Measurements from ENCODE around the gene SLC24A3.

Gene SLC24A3

GRCh38 chr20:19520261-19520660 is 307.8 kb downstream of the SLC24A3 start:
- H4K91ac ChIP-seq (ENCODE audit: low read depth, low read length): no peak overlapping the region
- H4K12ac ChIP-seq (ENCODE audit: low read depth, low read length): no peak overlapping the region
- no peak overlapping the region for H3K4me2 ChIP-seq (ENCODE audit: low read length)
- no peaks in the 10 kb centered on the region for H3K79me2 ChIP-seq (ENCODE audit: control insufficient read depth, insufficient read depth, low read length, poor library complexity)
- no peak overlapping the region for H3K9ac ChIP-seq (ENCODE audit: low read length)
- H3K27ac ChIP-seq (ENCODE audit: low read depth, low read length): no peak overlapping the region
- no peak overlapping the region for H3K14ac ChIP-seq (ENCODE audit: low read length)
- WGBS (ENCODE audit: extremely low coverage, insufficient coverage, insufficient read length): no CpG with 5 or more reads among the region's 7 CpGs
- H4K8ac ChIP-seq (ENCODE audit: low read depth, low read length): no peak overlapping the region
- no peaks in the 10 kb centered on the region for H3K79me1 ChIP-seq (ENCODE audit: low read length)
- no peak overlapping the region for H2BK12ac ChIP-seq (ENCODE audit: low read length)
- H2AK5ac ChIP-seq (ENCODE audit: low read length): no peak overlapping the region
- H3K9me3 ChIP-seq (ENCODE audit: insufficient read depth, low read depth, low read length): peaks cover 3% of the 10 kb centered on the region
- H2BK5ac ChIP-seq (ENCODE audit: low read depth, low read length, poor library complexity): no peak overlapping the region
- H3K23ac ChIP-seq (ENCODE audit: low read length): no peak overlapping the region
- H3K27me3 ChIP-seq (ENCODE audit: insufficient read depth, low read length): no peaks in the 10 kb centered on the region
- no peak for DNase-seq
- no peak overlapping the region for H2BK120ac ChIP-seq (ENCODE audit: insufficient read depth, low read length, poor library complexity)
- no peak overlapping the region for H3K4me3 ChIP-seq (ENCODE audit: low read depth, low read length)
- H2AFZ ChIP-seq (ENCODE audit: insufficient read depth, low read length, poor library complexity): no peak overlapping the region
- H3K4ac ChIP-seq (ENCODE audit: low read depth, low read length): no peak overlapping the region
- H3K18ac ChIP-seq (ENCODE audit: low read length): no peak overlapping the region
- no peaks in the 10 kb centered on the region for H3K36me3 ChIP-seq (ENCODE audit: control insufficient read depth in 1 of 2, insufficient read depth in 2 of 2, low read length in 2 of 2)
- no peaks in the 10 kb centered on the region for H3K4me1 ChIP-seq (ENCODE audit: control insufficient read depth in 1 of 2, insufficient read depth in 2 of 2, low read length in 2 of 2)

DNA sequence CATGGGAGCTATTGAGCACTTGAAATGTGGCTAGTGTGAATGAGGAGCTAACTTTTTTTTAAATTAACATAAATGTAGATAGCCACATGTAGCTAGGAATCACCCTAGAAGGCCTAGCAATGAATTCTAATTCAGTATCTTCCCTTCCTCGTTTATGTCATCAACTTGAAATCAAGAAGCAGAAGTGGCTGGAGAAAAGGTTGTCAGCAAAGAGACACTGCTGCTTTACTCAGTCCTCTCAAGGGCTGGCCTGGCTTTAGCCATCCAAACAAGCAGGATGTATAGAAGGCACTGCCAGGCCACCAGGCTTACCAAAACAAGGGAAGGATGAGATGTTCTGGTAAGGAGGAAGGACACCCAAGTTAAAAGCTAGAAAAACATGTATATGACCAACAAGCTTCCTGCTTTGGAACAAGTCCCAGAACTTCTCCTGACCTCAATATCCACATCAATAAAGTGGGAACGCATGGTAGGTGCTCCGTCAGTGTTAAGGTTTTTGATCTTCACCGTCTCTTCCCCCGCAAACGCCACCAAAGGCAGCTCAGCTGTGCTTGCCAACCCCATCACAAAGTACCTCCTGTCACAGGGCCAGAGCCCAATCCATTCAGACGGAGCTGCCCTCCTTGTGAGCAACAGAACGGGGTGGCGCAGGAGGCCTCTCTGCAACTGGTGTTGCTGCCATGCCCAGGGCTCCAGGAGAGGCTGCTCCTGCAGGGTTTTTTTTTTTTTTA is 309.8 kb downstream of the SLC24A3 start:
- no peaks in the 10 kb centered on the region for H3K79me1 ChIP-seq (ENCODE audit: low read length)
- no peak overlapping the region for H3K14ac ChIP-seq (ENCODE audit: low read length)
- no peak overlapping the region for H4K91ac ChIP-seq (ENCODE audit: low read depth, low read length)
- no peak overlapping the region for H4K8ac ChIP-seq (ENCODE audit: low read depth, low read length)
- no peak overlapping the region for H3K18ac ChIP-seq (ENCODE audit: low read length)
- no peak overlapping the region for H2BK12ac ChIP-seq (ENCODE audit: low read length)
- DNase-seq: no peak
- no peak overlapping the region for H3K9ac ChIP-seq (ENCODE audit: low read length)
- no peak overlapping the region for H4K12ac ChIP-seq (ENCODE audit: low read depth, low read length)
- no peak overlapping the region for H3K23ac ChIP-seq (ENCODE audit: low read length)
- H3K79me2 ChIP-seq (ENCODE audit: control insufficient read depth, insufficient read depth, low read length, poor library complexity): no peaks in the 10 kb centered on the region
- no peaks in the 10 kb centered on the region for H3K36me3 ChIP-seq (ENCODE audit: control insufficient read depth in 1 of 2, insufficient read depth in 2 of 2, low read length in 2 of 2)
- no peak overlapping the region for H3K27ac ChIP-seq (ENCODE audit: low read depth, low read length)
- no peak overlapping the region for H2AK5ac ChIP-seq (ENCODE audit: low read length)
- H3K9me3 ChIP-seq (ENCODE audit: insufficient read depth, low read depth, low read length): peaks cover 3% of the 10 kb centered on the region
- H2AFZ ChIP-seq (ENCODE audit: insufficient read depth, low read length, poor library complexity): no peak overlapping the region
- no peaks in the 10 kb centered on the region for H3K27me3 ChIP-seq (ENCODE audit: insufficient read depth, low read length)
- no peak overlapping the region for H3K4me2 ChIP-seq (ENCODE audit: low read length)
- no peak overlapping the region for H3K4me3 ChIP-seq (ENCODE audit: low read depth, low read length)
- no peaks in the 10 kb centered on the region for H3K4me1 ChIP-seq (ENCODE audit: control insufficient read depth in 1 of 2, insufficient read depth in 2 of 2, low read length in 2 of 2)
- H2BK5ac ChIP-seq (ENCODE audit: low read depth, low read length, poor library complexity): no peak overlapping the region
- no peak overlapping the region for H3K4ac ChIP-seq (ENCODE audit: low read depth, low read length)
- H2BK120ac ChIP-seq (ENCODE audit: insufficient read depth, low read length, poor library complexity): no peak overlapping the region
- no CpG with 5 or more reads among the region's 9 CpGs for WGBS (ENCODE audit: extremely low coverage, insufficient coverage, insufficient read length)

- H3K18ac ChIP-seq (ENCODE audit: low read length): no peak overlapping the region
Observed at GRCh38 chr20:19522836-19523590, 310.6 kb downstream of the SLC24A3 start.

DNA sequence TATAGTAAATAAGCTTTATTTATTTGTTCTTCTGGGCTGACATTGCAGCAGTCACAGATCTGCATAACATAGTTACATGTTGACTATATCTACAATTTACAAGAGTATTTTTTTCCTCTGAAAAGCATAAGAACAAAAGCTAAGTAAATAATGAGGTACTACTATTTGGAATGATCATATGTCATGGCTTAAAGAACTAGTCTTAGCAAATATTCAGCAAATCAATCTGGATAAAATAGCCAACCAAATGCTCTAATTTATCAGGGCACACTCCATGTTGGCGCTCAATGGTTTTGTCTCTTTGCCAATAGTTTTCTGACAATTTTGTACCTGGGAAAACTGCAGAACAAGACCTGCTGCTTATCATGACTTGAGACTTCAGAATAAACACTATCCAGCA is 312.2 kb downstream of the SLC24A3 start:
- Histone ChIP-seq H3K27me3 (ENCODE audit: insufficient read depth, low read length) (no peaks in the 10 kb centered on the region), H4K91ac (ENCODE audit: low read depth, low read length) (no peak overlapping the region), H3K4me3 (ENCODE audit: low read depth, low read length) (no peak overlapping the region), H2AK5ac (ENCODE audit: low read length) (no peak overlapping the region), H2BK12ac (ENCODE audit: low read length) (no peak overlapping the region), H2AFZ (ENCODE audit: insufficient read depth, low read length, poor library complexity) (no peak overlapping the region), H3K27ac (ENCODE audit: low read depth, low read length) (no peak overlapping the region), H2BK5ac (ENCODE audit: low read depth, low read length, poor library complexity) (no peak overlapping the region), H3K9ac (ENCODE audit: low read length) (no peak overlapping the region), H3K18ac (ENCODE audit: low read length) (no peak overlapping the region), H3K4me1 (ENCODE audit: control insufficient read depth in 1 of 2, insufficient read depth in 2 of 2, low read length in 2 of 2) (no peaks in the 10 kb centered on the region), H4K12ac (ENCODE audit: low read depth, low read length) (no peak overlapping the region), H3K14ac (ENCODE audit: low read length) (no peak overlapping the region), H2BK120ac (ENCODE audit: insufficient read depth, low read length, poor library complexity) (no peak overlapping the region), H3K23ac (ENCODE audit: low read length) (no peak overlapping the region), H3K79me1 (ENCODE audit: low read length) (no peaks in the 10 kb centered on the region), H3K79me2 (ENCODE audit: control insufficient read depth, insufficient read depth, low read length, poor library complexity) (no peaks in the 10 kb centered on the region), H3K4me2 (ENCODE audit: low read length) (no peak overlapping the region), H3K36me3 (ENCODE audit: control insufficient read depth in 1 of 2, insufficient read depth in 2 of 2, low read length in 2 of 2) (no peaks in the 10 kb centered on the region), H3K9me3 (ENCODE audit: insufficient read depth, low read depth, low read length) (no peaks in the 10 kb centered on the region), H3K4ac (ENCODE audit: low read depth, low read length) (no peak overlapping the region), H4K8ac (ENCODE audit: low read depth, low read length) (no peak overlapping the region)
- no peak for DNase-seq
- no CpG with 5 or more reads among the region's 1 CpG for WGBS (ENCODE audit: extremely low coverage, insufficient coverage, insufficient read length)

More at GRCh38 chr20:19522836-19523590, 310.6 kb downstream of the SLC24A3 start:
- Histone ChIP-seq H3K36me3 (ENCODE audit: control insufficient read depth in 1 of 2, insufficient read depth in 2 of 2, low read length in 2 of 2) (no peaks in the 10 kb centered on the region), H3K4ac (ENCODE audit: low read depth, low read length) (no peak overlapping the region), H3K14ac (ENCODE audit: low read length) (no peak overlapping the region), H3K4me2 (ENCODE audit: low read length) (no peak overlapping the region), H2AK5ac (ENCODE audit: low read length) (no peak overlapping the region), H2BK5ac (ENCODE audit: low read depth, low read length, poor library complexity) (no peak overlapping the region), H3K9ac (ENCODE audit: low read length) (no peak overlapping the region), H2BK12ac (ENCODE audit: low read length) (no peak overlapping the region), H3K79me2 (ENCODE audit: control insufficient read depth, insufficient read depth, low read length, poor library complexity) (no peaks in the 10 kb centered on the region), H4K12ac (ENCODE audit: low read depth, low read length) (no peak overlapping the region), H3K9me3 (ENCODE audit: insufficient read depth, low read depth, low read length) (peaks cover 2% of the 10 kb centered on the region), H4K91ac (ENCODE audit: low read depth, low read length) (no peak overlapping the region), H3K27ac (ENCODE audit: low read depth, low read length) (no peak overlapping the region), H3K4me3 (ENCODE audit: low read depth, low read length) (no peak overlapping the region), H2BK120ac (ENCODE audit: insufficient read depth, low read length, poor library complexity) (no peak overlapping the region), H4K8ac (ENCODE audit: low read depth, low read length) (no peak overlapping the region), H3K79me1 (ENCODE audit: low read length) (no peaks in the 10 kb centered on the region), H2AFZ (ENCODE audit: insufficient read depth, low read length, poor library complexity) (no peak overlapping the region), H3K4me1 (ENCODE audit: control insufficient read depth in 1 of 2, insufficient read depth in 2 of 2, low read length in 2 of 2) (no peaks in the 10 kb centered on the region), H3K23ac (ENCODE audit: low read length) (no peak overlapping the region), H3K27me3 (ENCODE audit: insufficient read depth, low read length) (no peaks in the 10 kb centered on the region)
- no CpG with 5 or more reads among the region's 4 CpGs for WGBS (ENCODE audit: extremely low coverage, insufficient coverage, insufficient read length)
- DNase-seq: no peak
